ENCODE results near the gene SERPINB12. TPM values are rescaled to one million over a fixed set of nuclear protein-coding genes. Genes with fewer than 3 reads are reported as not detected.

SERPINB12 gene
- total RNA-seq, 1 donor from 2014 or later, result not detected

DNA sequence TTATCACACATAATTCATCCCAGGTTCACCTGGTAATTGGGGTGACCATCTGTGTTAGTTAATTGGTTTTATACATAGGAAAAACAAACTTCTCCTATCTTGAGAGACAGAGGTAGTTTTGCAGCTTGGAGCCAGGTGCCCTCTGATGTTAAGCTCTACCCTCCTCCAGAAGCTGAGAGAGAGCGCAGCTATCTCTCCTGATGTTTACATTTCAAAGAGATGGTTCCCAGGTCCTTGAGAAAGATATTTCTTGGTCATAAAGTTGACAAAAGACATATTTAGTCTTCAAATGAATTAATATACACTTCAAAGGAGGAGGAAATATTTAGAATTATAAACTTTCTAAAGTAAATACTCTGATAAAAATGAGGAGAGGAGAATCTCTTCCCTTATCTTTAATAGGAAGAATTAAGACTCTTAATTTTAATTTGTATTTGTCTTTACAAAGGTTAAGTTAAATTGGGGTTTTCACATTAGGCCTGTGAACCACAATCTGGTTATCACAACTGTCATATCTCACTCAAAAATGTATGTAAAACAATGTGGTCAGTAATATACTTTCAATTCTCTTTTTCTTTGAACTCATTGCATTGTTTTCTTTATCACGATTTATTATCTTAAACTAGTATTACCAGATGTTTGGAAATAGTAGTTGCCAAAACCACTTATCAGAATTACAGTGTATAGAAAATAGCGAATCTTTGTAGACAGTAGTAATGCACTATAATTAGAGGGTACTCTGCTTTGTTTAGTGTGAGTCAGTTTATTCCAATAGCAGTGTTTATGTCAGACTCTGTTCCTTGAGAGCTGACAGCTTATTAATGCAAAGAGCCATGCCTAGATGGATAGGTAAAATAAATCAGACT, 75.1 kb downstream of the SERPINB12 start:
- no peak overlapping the region for H3K4me3 Mint-ChIP-seq
- H3K9me3 Mint-ChIP-seq, result no peaks in the 10 kb centered on the region
- Histone ChIP-seq H3K4me1 (no peaks in the 10 kb centered on the region), H2AFZ (replicated peaks) (no peak overlapping the region), H3K79me2 (ENCODE audit: low read depth) (no peaks in the 10 kb centered on the region), H3K27ac (no peak overlapping the region), H3K4me3 (no peak overlapping the region), H3K27me3 (no peaks in the 10 kb centered on the region), H4K20me1 (ENCODE audit: low read depth) (no peaks in the 10 kb centered on the region), H3F3A (ENCODE audit: low read depth) (no peaks in the 10 kb centered on the region), H3K9ac (no peak overlapping the region), H3K4me2 (no peak overlapping the region), H3K9me3 (ENCODE audit: low read depth) (no peaks in the 10 kb centered on the region), H3K36me3 (no peaks in the 10 kb centered on the region)
- DNase-seq (ENCODE audit: low spot score), result no peak
- H3K4me1 Mint-ChIP-seq, result no peaks in the 10 kb centered on the region
- TF ChIP-seq, protein P1, sequence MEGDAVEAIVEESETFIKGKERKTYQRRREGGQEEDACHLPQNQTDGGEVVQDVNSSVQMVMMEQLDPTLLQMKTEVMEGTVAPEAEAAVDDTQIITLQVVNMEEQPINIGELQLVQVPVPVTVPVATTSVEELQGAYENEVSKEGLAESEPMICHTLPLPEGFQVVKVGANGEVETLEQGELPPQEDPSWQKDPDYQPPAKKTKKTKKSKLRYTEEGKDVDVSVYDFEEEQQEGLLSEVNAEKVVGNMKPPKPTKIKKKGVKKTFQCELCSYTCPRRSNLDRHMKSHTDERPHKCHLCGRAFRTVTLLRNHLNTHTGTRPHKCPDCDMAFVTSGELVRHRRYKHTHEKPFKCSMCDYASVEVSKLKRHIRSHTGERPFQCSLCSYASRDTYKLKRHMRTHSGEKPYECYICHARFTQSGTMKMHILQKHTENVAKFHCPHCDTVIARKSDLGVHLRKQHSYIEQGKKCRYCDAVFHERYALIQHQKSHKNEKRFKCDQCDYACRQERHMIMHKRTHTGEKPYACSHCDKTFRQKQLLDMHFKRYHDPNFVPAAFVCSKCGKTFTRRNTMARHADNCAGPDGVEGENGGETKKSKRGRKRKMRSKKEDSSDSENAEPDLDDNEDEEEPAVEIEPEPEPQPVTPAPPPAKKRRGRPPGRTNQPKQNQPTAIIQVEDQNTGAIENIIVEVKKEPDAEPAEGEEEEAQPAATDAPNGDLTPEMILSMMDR (IDR thresholded peaks at IDR 0.05), result no peak
- TF ChIP-seq EZH2phosphoT487 (IDR thresholded peaks at IDR 0.05) (no peak), EZH2 (IDR thresholded peaks at IDR 0.05) (no peak)
- no peaks in the 10 kb centered on the region for H3K36me3 Mint-ChIP-seq
- H3K27ac Mint-ChIP-seq, result no peak overlapping the region
- no peaks in the 10 kb centered on the region for H3K27me3 Mint-ChIP-seq (ENCODE audit: insufficient read depth, low read depth)

DNA sequence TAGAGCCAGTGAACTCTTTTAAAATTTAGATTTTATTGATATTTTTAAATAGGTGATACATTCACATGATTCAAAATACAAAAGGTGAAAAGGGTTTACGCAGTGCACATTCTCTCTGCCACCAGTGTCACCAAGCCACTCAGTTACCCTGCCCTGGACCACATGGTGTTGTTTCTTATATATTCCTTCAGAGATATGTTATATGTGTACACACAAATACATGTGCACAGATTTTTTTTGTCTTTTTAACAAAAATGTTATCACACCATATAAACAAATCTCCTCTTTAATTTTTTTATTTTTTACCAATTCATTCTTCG, 75.7 kb downstream of the SERPINB12 start:
- H3K27me3 ChIP-seq, result no peaks in the 10 kb centered on the region
- TF ChIP-seq, protein P1 (IDR thresholded peaks at IDR 0.05), result no peak
- TF ChIP-seq EZH2phosphoT487 (IDR thresholded peaks at IDR 0.05) (no peak), EZH2 (IDR thresholded peaks at IDR 0.05) (no peak)
- H3K9me3 ChIP-seq (ENCODE audit: low read depth), result no peaks in the 10 kb centered on the region
- H4K20me1 ChIP-seq (ENCODE audit: low read depth), result no peaks in the 10 kb centered on the region
- no peaks in the 10 kb centered on the region for H3K36me3 Mint-ChIP-seq
- no peak overlapping the region for H3K27ac ChIP-seq
- no peaks in the 10 kb centered on the region for H3K79me2 ChIP-seq (ENCODE audit: low read depth)
- no peak overlapping the region for H3K9ac ChIP-seq
- no peaks in the 10 kb centered on the region for H3F3A ChIP-seq (ENCODE audit: low read depth)
- no peak overlapping the region for H3K4me3 ChIP-seq
- H2AFZ ChIP-seq (replicated peaks), result no peak overlapping the region
- no peak for DNase-seq (ENCODE audit: low spot score)
- no peak overlapping the region for H3K4me3 Mint-ChIP-seq
- no peak overlapping the region for H3K27ac Mint-ChIP-seq
- H3K9me3 Mint-ChIP-seq, result no peaks in the 10 kb centered on the region
- H3K4me2 ChIP-seq, result no peak overlapping the region
- no peaks in the 10 kb centered on the region for H3K4me1 ChIP-seq
- no peaks in the 10 kb centered on the region for H3K4me1 Mint-ChIP-seq
- no peaks in the 10 kb centered on the region for H3K36me3 ChIP-seq
- H3K27me3 Mint-ChIP-seq (ENCODE audit: insufficient read depth, low read depth), result no peaks in the 10 kb centered on the region

Other genes with a start within 250 kb of the SERPINB12 start
- gene BCL2, start 222.6 kb upstream of the SERPINB12 start, total RNA-seq (ENCODE audit: low replicate concordance), result 4.2 and 4.9 TPM in 2 replicates
- 20.6 and 21.2 TPM in 2 replicates for gene KDSR, start 175.2 kb upstream of the SERPINB12 start, total RNA-seq (ENCODE audit: low replicate concordance)
- 25.4 and 42.2 TPM in 2 replicates for gene VPS4B, start 119.9 kb upstream of the SERPINB12 start, total RNA-seq (ENCODE audit: low replicate concordance)
- gene SERPINB5, start 65.4 kb upstream of the SERPINB12 start, total RNA-seq (ENCODE audit: low replicate concordance), result 0.09 TPM in 1 of 2 replicates, not detected in the other
- not detected in 2 replicates for gene SERPINB13, start 45.0 kb downstream of the SERPINB12 start, total RNA-seq (ENCODE audit: low replicate concordance)
- gene SERPINB4, start 101.9 kb downstream of the SERPINB12 start, total RNA-seq (ENCODE audit: low replicate concordance), result not detected in 2 replicates
- gene SERPINB3, start 119.5 kb downstream of the SERPINB12 start, total RNA-seq (ENCODE audit: low replicate concordance), result not detected in 2 replicates
- gene SERPINB11, start 160.6 kb downstream of the SERPINB12 start, total RNA-seq (ENCODE audit: low replicate concordance), result not detected in 2 replicates
- not detected in 2 replicates for gene SERPINB7, start 233.0 kb downstream of the SERPINB12 start, total RNA-seq (ENCODE audit: low replicate concordance)

Data from neural progenitor cell (in vitro differentiated cells).